22Rv1 (cell line): ENCODE results near the gene ARHGAP6.

Experiments
- H3K27ac ChIP-seq: fragments of 450-650 bp; 2 replicates; pipeline ENCODE4 v1.5.1; 2017
- CTCF ChIP-seq: fragments of 450-650 bp; IDR thresholded peaks from 2 replicates; pipeline ENCODE4 v1.5.1; 2017; ENCODE audit warnings: mild to moderate bottlenecking
- ZFX ChIP-seq: fragments of 450-650 bp; IDR thresholded peaks from 2 replicates; pipeline ENCODE4 v1.6.1; 2017; ENCODE audit warnings: antibody characterized with exemption, borderline replicate concordance

ARHGAP6 gene

DNA sequence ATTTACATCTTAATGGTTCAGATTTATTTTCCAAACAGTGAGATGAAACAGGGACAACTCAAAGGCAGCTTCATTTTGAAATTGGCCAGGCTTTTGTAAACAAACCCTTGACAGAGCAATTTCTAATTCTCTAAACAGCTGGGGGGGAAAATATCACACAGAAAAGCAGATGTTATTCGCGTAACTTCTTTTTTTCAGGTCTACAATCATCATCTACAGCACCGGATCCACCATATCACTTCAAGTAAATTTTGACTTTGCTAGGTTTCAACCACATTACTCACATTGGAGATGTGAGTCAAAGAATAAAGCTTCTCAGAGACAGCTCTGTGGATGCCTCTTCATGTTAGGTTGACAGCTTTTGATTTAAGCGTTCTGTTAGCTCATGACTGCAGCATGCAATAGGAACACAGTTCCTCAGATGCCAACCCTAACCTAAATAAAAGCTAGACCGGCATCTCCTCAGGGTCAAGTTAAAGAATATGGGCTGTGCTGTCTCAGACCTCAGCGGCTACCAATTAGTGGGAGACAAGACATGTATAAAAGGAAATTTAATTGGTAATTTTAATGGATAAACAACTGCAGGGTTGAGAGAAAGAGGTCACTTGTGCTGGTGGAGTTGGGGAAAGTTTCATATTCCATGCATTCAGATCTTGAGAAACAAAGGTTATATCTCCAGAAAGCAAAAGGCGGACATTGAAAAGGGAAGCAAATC, 345.8 kb downstream of the ARHGAP6 start:
- TF ChIP-seq CTCF (no peak), ZFX (no peak)
- no peak overlapping the region for H3K27ac ChIP-seq

DNA sequence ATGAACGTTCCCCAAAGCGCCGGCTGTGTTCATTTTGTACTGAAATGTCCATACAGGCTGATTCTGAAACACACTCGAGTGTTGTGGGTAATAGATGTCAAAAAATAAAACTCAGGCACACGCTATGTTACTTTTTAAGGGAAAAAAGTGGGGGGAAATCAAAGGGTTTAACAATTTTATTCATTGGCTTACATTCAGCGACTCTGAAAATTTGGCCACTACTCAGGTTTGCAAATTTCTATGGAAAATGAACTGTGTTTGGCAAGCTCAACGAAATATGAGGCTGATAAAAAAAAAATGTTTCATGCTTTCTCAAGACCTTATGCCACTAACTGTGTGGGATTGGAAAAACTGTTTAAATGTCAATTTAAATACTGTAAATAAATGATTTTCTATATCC, 354.0 kb downstream of the ARHGAP6 start:
- no peak overlapping the region for H3K27ac ChIP-seq
- no peak for TF ChIP-seq CTCF
- TF ChIP-seq ZFX = no peak

GRCh38 chrX:11309220-11309619, 356.5 kb downstream of the ARHGAP6 start:
- H3K27ac ChIP-seq = no peak overlapping the region
- no peak for TF ChIP-seq ZFX
- no peak for TF ChIP-seq CTCF

GRCh38 chrX:11305641-11306040, 360.1 kb downstream of the ARHGAP6 start:
- no peak overlapping the region for H3K27ac ChIP-seq
- TF ChIP-seq ZFX = no peak
- no peak for TF ChIP-seq CTCF

GRCh38 chrX:11304829-11305228, 360.9 kb downstream of the ARHGAP6 start:
- TF ChIP-seq CTCF (no peak), ZFX (no peak)
- H3K27ac ChIP-seq = no peak overlapping the region

DNA sequence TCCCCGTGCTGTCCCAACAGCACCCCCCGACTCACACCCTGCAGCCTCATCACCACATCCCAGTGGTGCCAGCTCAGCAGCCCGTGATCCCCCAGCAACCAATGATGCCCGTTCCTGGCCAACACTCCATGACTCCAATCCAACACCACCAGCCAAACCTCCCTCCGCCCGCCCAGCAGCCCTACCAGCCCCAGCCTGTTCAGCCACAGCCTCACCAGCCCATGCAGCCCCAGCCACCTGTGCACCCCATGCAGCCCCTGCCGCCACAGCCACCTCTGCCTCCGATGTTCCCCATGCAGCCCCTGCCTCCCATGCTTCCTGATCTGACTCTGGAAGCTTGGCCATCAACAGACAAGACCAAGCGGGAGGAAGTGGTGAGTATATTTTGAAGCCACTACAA, 367.1 kb downstream of the ARHGAP6 start:
- H3K27ac ChIP-seq = no peak overlapping the region
- no peak for TF ChIP-seq ZFX
- no peak for TF ChIP-seq CTCF

DNA sequence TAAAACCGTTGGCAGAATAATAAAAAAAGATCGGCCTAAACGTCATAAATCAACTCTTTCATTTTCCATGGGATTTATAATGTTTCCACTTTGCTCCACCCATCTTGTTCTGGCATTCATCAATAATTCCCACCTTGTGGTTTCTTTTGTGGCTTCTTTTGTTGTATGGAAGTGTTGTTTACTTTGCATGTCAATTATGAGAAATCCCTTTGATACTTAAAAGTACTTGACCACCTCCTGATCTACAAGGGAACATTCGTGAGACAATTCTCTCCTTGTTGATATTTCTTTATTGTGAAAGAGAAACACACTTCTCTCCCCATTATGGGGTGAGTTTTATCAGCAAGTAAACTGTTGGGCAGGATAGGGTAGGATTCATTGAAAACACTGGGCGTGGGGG, 369.7 kb downstream of the ARHGAP6 start:
- TF ChIP-seq CTCF = no peak
- no peak for TF ChIP-seq ZFX
- no peak overlapping the region for H3K27ac ChIP-seq
